ENCODE data around the gene LPP. TPM values are rescaled to one million over a fixed set of nuclear protein-coding genes. Genes with fewer than 3 reads are reported as not detected.

The LPP gene
- total RNA-seq, 1 experiment from 2014 or later, result 54.0 TPM

DNA sequence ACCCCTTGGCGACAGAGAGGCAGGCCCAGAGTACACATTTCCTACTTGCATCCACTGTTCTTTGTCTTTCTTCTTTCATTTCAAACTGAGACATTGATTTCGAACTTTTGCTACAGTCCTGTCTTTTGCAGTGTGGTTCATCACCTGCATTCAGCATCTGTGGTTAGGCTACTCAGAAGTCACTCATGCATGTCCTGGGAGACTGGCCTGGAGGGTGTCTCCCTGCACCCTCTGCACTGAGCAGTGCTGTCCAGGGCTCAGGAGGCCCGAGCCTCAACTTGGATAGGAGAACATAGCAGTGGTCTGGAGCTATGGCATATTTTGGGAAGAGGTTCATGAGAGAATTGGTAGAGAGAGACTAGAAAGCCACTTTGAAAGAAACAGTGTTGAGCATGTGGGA is 777.6 kb downstream of the LPP start (continued):
- TF ChIP-seq, protein P1, sequence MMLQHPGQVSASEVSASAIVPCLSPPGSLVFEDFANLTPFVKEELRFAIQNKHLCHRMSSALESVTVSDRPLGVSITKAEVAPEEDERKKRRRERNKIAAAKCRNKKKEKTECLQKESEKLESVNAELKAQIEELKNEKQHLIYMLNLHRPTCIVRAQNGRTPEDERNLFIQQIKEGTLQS (IDR thresholded peaks at IDR 0.05), result no peak
- no peak for TF ChIP-seq CBX3 (IDR thresholded peaks at IDR 0.05; ENCODE audit: low read depth)

DNA sequence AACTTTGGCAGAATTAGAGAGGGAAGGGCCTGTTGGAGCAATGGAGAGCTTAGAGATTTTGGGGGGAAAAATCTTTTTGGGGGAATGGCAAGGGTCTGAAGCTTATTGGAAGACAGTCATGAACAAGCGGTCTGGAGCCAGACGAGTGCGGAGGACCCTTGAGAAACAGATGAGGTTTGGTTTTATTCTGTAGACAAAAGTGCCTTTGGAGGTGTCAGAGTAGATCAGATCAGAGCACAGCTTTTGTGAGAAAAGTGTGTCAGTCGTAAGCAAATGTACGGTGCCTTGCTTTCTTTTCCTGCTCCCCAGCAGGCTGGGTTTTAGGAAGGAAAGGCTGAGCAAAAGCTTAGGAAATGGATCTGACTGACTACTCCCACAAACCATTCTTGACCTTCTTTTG is 781.0 kb downstream of the LPP start:
- Histone ChIP-seq H3K4me2 (ENCODE audit: low read length) (no peak overlapping the region), H3K27me3 (ENCODE audit: insufficient read depth, low read length) (no peaks in the 10 kb centered on the region), H4K20me1 (ENCODE audit: insufficient read depth) (no peaks in the 10 kb centered on the region), H2AFZ (ENCODE audit: low read depth, low read length, poor library complexity, severe bottlenecking) (no peak overlapping the region), H3K9ac (ENCODE audit: low read length) (no peak overlapping the region), H3K36me3 (ENCODE audit: control insufficient read depth in 1 of 2, insufficient read depth in 2 of 2, low read length in 2 of 2) (no peaks in the 10 kb centered on the region), H3K27ac (ENCODE audit: low read depth, low read length) (no peak overlapping the region), H3K9me3 (ENCODE audit: control insufficient read depth in 1 of 2, insufficient read depth in 1 of 2, low read depth in 1 of 2, low read length in 2 of 2) (no peaks in the 10 kb centered on the region), H3K79me2 (ENCODE audit: insufficient read depth, low read length) (no peaks in the 10 kb centered on the region), H3K9me2 (ENCODE audit: insufficient read depth) (no peaks in the 10 kb centered on the region; the same call in 1 of the 2 replicates), H3K4me1 (ENCODE audit: control insufficient read depth in 1 of 2, insufficient read depth in 2 of 2, low read length in 2 of 2) (peaks cover 16 to 32% of the 10 kb centered on the region in 2 experiments), H3K4me3 (replicated peaks in 1 of 2; ENCODE audit: low read depth in 1 of 2, low read length in 2 of 2) (no peak overlapping the region)
- TF ChIP-seq EZH2phosphoT487 (IDR thresholded peaks at IDR 0.05; ENCODE audit: borderline replicate concordance) (no peak), ELF1 (IDR thresholded peaks at IDR 0.05; ENCODE audit: borderline replicate concordance, low read depth) (no peak), ZFX (IDR thresholded peaks at IDR 0.05) (no peak), YY1 (IDR thresholded peaks at IDR 0.05; ENCODE audit: extremely low read depth, insufficient replicate concordance, low read depth, low read length) (no peak)
- TF ChIP-seq, protein P2, sequence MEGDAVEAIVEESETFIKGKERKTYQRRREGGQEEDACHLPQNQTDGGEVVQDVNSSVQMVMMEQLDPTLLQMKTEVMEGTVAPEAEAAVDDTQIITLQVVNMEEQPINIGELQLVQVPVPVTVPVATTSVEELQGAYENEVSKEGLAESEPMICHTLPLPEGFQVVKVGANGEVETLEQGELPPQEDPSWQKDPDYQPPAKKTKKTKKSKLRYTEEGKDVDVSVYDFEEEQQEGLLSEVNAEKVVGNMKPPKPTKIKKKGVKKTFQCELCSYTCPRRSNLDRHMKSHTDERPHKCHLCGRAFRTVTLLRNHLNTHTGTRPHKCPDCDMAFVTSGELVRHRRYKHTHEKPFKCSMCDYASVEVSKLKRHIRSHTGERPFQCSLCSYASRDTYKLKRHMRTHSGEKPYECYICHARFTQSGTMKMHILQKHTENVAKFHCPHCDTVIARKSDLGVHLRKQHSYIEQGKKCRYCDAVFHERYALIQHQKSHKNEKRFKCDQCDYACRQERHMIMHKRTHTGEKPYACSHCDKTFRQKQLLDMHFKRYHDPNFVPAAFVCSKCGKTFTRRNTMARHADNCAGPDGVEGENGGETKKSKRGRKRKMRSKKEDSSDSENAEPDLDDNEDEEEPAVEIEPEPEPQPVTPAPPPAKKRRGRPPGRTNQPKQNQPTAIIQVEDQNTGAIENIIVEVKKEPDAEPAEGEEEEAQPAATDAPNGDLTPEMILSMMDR (IDR thresholded peaks at IDR 0.05 in 2 of 3, conservative IDR thresholded peaks at IDR 0.05 in 1 of 3; ENCODE audit: borderline replicate concordance in 1 of 3, insufficient read depth in 1 of 3, low read depth in 2 of 3, low read length in 2 of 3), result no peak
- TF ChIP-seq, protein P3, sequence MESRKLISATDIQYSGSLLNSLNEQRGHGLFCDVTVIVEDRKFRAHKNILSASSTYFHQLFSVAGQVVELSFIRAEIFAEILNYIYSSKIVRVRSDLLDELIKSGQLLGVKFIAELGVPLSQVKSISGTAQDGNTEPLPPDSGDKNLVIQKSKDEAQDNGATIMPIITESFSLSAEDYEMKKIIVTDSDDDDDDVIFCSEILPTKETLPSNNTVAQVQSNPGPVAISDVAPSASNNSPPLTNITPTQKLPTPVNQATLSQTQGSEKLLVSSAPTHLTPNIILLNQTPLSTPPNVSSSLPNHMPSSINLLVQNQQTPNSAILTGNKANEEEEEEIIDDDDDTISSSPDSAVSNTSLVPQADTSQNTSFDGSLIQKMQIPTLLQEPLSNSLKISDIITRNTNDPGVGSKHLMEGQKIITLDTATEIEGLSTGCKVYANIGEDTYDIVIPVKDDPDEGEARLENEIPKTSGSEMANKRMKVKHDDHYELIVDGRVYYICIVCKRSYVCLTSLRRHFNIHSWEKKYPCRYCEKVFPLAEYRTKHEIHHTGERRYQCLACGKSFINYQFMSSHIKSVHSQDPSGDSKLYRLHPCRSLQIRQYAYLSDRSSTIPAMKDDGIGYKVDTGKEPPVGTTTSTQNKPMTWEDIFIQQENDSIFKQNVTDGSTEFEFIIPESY (IDR thresholded peaks at IDR 0.05; ENCODE audit: extremely low read depth, insufficient replicate concordance, low read length), result no peak
- RAD21 ChIA-PET (ENCODE audit: low non-redundant PET in 1 of 2, low total read pairs in 2 of 2, uncharacterized antibody in 2 of 2, unreplicated experiment in 2 of 2), result no interaction called here
- intact Hi-C loops (cut with micrococcal nuclease), result no loop called here
- DNase-seq (ENCODE audit: low read depth, low spot score) (no peak), ATAC-seq (no peak)
- CTCF ChIA-PET, result interaction anchor here (0.8 to 1.8 kb wide), 2 partner anchors 20 to 1194 kb away, joined by 3 to 7 read pairs; no protein-coding TSS in a partner anchor
- POLR2A ChIA-PET, result no interaction called here
- BruUV-seq (replicated peaks), result no TSS peak
